Stimulated activated CD8-positive, alpha-beta memory T cell treated with anti-CD3 and anti-CD28 coated beads, Interleukin-15, amount 100 ng/mL, for 48 hours (primary cell): ENCODE measurements around the gene DOCK4.

Source experiments
- DNase-seq, 2 donors: peaks; one replicate each; pipeline ENCODE4 v3.0.0-alpha.2; 2020; ENCODE audit warnings: low read depth in 2 of 2

Gene DOCK4

DNA sequence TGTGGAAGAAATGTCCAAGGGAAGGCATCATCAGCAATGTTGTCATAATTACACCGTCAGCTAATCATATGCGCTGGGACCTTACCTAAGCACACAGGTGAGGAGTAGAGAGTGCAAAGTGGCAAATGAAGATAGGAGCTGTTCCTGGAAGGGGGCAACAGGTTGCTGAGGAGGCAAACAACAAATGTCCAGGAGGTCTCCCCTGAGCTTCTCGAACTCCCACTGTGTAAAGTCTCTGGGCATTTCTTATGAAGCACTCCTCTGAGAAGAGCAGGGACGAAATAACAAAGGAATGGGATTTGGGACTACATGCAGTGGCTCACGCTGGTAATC, 152.5 kb downstream of the DOCK4 start:
- DNase-seq: no peak

DNA sequence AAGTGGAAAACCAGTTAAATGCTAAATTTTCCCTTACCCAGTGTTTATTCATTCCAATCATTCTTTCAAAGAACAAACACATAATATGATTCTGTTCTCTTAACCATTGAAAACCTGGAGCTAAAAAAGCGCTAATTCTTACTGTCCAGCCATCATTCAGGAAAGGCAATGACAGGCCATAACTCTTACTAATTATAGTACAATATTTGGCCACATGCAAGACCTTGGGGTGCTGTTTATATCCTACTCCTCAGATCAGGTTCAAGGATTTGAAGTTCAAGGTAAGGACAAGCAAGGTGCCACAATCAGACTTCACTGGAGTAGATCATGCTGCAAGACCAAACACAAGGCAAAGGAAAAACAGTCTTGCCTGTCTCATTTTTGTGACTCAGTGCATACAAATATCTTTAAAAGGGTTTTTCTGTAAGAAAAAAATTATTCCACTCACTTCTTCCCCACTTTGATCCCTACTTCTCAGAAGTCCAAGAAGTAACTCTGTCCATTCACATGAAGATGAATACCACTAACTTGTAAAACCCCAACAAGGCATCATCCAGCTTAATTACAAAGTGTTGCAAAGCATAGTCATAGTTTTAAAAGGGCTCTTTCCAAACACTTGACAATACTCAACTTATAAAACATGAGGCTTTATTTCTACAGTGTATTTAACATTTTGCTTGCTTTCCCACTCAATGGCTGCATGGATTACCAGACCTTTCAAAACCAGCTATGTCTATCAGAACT, 153.0 kb downstream of the DOCK4 start:
- DNase-seq: no peak

DNA sequence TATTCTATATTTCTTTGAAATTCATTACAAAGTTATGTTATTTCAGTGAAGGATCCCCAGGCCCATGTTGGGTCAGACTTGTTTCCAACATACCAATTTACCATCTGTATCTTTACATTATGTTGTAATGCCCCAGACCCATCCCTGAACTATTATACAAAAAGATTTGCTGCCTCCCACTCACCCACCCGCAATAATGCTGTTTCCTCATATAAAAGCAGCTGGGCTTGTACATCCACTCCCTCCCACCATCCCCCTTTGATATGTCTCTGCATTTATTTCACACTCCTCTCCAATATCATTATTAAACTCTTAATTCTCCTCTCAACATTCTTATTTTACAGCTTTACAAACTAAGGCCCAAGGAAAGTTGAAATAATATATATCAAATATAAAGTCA, 153.7 kb downstream of the DOCK4 start:
- no peak for DNase-seq

DNA sequence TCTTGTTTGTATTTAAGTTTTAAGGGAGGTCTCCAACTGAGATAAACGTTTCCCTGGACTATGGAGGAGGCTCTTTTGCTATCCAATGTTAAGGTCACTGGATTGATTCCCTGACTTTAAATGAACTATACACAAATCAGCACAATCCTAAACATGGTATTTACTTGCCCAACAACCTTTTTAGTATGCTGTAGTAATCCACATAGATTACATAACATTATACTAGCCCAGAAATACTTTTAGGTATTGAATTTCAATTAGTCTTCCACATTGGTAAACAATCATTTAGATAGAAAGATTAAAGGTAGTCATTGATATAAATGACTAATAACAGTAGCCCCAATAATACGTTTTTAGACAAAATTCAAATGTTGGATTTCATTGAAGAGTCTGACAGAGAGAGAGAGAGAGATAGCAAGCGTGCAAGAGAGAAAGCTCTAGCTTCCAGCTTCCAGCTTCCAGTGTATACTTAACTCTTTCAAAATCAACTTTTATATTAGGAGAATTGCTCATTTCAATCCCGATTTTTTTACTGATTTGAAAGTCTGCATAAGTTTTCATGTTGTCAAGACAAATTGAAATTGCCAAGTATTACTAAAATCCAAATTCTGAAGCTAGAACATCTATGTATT, 155.8 kb downstream of the DOCK4 start:
- DNase-seq: no peak

DNA sequence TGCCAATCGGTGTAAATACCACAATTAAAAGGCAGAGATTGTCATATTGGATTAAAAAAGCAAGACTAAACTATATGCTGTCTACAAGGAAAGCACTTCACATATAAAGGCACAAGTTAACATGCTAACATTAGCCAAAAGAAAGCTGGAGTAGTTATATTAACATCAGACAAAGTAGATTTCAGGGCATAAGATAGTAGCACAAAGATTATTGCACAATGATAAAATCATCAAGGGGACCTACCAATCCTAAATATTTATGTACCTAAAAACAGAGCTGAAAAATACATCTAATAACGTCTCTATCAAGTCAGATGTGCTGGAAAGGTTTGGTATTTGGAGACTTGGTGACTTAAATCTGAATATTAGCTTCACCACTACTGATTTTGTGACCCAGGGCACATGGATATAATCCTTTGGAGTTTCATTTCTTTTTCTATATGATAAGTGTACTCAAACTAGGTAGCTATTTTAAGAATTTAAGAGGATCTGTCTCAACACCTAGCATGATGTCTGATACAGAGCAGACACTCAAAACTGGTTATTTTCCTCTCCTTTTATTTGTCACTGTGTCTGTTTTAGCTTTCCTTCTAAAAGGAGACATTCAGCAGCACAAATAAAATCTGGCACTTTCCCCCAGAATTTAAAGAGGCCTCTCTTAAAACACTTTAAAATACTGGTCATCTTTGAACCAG, 156.5 kb downstream of the DOCK4 start:
- DNase-seq: no peak

DNA sequence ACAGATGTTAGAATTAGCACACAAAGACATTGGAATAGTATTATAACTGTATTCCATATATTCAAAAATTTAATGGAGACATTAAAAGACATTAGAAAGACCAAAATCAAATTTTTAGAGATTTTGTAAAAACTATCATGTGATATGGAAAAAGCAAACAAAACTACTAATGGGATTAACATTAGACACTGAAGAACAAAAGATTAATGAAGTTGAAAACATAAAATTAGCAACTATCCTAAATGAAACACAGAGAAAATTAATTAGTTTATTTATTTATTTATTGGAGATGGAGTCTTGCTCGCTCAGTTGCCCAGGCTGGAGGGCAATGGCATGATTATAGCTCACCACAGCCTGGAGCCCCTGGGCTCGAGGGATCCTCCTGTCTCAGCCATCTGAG, 158.8 kb downstream of the DOCK4 start:
- DNase-seq: no peak

DNA sequence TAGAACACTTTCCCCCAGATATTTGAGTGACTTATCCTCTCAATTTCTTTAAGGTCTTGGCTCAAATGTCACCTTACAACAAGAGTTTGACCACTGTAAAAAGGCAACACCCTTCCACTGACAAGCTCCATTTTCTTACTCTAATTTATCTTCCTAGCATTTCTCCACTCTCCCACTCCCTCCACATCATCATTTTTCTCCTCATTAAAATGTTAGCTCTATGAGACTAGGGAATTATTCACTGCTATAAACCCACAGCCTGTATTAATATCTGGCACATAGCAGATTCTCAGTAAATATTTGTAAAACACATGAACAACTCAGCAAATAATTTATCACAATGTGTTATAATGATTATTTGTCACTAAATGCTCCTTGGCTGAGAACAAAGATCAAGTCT, 161.0 kb downstream of the DOCK4 start:
- no peak for DNase-seq

DNA sequence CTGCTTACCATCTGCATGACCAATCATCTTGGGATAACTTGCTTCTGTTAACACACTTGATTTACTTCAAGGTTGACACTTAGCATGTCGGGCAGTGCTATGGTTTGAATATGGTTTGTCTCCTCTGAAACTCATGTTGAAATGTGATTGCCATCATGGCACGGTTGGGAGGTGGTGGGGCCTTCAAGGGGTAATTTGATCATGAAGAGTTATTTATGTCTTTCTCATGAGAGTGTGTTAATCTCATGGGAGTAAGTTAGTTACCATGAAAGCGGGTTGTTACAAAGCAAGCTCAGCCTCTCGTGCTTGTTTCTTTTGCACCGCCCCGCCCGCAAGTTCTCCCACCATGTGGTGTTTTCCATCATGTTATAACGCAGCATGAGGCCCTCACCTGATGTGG, 163.6 kb downstream of the DOCK4 start:
- DNase-seq: no peak

DNA sequence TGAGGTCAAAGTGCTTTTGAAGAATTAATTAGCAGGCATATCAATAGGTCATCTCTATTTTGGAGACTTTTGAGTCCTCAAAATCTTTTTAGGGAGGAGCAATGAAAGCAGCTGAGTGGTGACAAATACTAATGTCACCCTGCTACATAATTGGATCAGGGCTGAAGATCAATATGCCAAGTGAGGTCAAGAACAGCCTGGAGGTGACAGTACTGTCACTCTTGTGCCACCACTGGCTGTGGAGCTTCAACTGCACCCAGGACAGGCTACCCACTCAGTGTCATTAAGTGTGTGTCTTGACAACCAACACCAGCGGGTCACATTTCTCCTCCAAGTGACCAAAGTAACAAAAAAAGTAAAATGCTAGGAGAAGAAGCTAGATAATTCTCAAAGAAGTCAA, 167.8 kb downstream of the DOCK4 start:
- DNase-seq: no peak

DNA sequence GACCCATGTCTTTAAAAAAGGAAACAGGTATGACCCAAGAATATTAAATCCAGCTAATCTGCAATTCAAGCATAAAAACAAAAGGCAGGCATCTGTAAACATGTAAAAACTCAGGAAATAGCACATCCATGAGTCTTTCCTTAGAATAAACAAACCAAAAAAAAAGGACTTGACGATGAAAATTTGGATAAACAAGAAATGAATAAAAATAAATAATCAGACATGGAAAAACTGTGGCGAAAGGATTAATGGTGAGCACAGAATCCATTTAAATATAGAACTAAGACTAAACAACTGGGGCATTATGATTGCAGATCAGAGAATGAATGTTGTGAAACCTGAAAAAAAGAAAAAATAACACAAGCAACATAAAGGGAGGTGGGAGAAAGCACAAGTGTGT, 170.1 kb downstream of the DOCK4 start:
- no peak for DNase-seq

DNA sequence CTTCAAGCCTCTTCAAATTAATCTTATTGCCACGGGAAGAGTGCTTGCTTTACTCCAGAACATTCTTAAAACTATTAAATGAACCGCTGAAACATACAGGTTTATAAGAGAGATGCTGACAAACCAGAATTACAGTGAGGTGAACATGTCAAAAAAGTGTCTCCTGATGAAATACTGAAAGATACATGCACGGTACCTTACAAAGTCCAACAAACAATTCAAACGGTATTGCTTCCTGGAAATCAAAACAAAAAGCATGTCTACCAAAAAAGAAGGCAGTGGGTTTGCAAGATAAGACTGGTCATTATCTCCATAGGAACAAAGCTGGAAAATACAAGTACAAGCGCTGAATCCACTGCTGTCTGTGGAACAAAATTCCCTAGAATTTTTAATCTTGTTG, 174.5 kb downstream of the DOCK4 start:
- DNase-seq: no peak

DNA sequence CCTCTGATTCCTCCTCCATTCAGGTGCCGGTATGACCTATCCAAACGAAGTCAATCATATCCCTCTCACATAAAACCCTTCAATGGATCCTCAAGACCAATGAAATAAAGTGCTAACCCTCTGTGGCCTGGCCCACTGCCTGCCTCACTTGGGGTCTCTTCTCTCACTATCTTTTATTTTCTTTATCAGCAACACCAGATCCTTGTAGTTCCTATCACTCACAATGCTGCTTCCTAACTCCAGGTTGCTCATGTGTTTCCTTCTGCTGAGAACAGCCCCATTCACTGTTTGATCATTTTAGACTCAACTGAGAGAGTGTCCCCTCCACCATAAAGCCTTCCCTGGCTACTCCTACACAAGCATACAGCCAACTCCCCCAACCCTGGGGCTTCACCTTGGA, 180.6 kb downstream of the DOCK4 start:
- no peak for DNase-seq

DNA sequence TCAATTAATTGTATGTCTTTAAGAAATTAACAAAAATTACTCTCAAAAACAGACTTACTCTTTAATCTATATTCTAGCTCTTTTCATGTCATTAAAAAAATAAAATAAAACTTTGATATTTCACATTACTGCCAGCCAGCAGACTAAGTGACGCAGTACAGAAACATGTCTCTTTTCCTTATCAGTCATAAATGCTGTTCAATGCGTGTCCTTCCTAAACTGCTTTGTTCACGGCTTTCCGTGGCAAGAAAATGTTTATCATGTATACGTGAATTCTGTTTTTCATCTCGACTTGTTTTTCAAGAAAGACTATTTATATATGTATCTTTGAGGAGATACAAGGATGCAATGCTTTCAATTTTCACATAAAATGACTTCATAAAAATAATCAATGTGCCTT, 182.4 kb downstream of the DOCK4 start:
- no peak for DNase-seq

DNA sequence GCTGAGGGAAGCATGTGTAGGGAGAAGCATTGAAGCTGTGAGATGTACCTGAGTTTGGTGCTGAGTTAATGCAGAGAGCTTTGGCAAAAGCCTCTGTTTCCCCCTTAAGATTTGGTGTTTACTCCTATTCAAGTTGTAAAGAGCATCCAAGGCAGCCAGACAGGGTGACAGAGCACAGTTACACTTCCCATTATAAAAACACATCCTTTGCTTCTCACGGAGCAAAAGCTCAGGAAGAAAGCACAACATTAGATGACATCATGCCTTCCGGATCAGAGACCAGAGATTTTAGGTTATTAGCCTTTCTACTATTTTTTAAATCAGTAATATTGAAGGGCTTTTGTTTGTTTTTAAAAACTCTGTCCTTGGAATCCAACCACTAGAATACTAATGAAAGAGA, 182.9 kb downstream of the DOCK4 start:
- DNase-seq: no peak

DNA sequence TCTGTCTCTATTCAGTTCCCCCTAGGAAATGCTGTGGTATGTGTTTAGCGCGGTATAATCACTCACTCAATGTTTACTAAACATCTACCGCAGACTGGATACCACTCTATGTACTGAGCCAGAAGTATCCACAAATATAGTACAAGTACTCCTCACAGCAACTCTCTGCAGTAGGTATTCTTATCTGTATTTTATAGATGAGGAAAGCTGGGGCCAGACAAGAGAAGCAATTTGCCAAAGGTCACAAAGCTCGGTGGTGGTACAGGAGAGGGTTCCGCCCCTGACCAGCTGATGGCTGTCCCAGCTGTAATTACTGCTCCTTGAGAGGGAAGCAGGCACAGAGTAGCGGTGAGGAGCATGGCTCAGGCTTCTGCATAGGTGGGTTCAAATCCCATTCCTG, 184.1 kb downstream of the DOCK4 start:
- DNase-seq: no peak

DNA sequence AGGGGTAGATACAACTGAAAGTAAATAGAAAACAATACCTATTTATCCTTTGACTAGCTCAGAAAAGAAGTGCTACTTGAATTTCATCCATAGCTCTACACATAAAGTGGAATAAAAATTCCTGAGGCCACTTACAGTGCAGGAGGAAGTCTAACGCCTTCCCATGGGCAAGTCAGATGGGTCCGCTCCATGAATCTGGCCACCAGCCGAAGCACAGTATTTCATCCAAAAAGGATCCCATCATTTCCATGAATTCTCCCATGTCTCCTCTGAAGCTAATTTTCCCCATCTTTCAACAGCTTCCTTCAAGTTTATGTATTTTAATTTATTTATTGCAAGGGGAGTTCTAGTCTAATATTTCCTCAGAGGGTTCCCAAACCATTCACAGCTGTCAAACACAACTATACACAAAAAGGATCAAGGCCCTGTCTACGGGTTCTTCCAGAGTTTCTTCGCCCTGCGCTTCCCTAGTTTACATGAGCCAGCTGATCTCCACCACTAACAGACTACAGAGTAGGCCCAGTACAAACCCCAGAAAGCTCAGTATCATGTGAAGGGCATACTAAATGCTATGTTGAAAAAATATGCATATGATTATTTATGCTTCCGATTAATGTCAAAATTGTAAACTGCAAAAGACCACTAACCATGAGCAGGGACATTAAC, 184.7 kb downstream of the DOCK4 start:
- DNase-seq: no peak

DNA sequence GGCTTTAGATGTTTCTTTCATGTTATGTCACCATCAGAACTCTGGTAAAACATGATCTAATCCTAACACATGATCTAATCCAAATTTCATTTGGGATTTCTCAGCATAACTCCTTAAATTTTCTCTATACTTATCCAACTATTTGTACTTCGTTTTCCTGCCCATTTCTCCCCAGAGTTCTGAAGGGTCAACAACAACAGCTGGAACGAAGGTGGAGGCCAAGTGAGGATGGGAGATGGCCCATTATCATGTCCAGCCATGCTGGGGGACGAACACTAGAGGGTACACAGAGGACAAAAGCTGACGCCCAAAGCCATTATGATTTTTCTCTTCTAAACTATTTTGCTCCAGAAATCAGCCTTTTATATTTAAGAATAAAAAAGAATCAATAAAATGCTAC, 185.4 kb downstream of the DOCK4 start:
- no peak for DNase-seq

DNA sequence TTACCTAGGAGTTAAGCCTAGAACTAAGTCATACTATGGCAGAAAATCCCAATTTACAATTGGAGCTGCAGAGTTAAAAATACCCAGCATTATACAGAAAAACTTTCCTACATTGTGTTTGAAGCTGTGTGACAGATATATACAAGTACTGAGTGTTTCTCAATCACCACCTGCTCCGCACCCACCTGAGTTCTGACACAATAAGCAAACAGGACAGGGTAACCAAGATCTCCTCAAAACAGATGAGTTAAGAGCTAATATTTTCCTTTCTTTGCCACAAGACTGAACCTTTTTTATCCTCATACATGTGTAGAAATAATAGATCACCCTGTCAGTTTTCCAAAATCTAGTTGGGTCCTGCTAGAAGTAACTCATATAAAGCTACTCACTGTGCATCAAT, 186.3 kb downstream of the DOCK4 start:
- DNase-seq: no peak

DNA sequence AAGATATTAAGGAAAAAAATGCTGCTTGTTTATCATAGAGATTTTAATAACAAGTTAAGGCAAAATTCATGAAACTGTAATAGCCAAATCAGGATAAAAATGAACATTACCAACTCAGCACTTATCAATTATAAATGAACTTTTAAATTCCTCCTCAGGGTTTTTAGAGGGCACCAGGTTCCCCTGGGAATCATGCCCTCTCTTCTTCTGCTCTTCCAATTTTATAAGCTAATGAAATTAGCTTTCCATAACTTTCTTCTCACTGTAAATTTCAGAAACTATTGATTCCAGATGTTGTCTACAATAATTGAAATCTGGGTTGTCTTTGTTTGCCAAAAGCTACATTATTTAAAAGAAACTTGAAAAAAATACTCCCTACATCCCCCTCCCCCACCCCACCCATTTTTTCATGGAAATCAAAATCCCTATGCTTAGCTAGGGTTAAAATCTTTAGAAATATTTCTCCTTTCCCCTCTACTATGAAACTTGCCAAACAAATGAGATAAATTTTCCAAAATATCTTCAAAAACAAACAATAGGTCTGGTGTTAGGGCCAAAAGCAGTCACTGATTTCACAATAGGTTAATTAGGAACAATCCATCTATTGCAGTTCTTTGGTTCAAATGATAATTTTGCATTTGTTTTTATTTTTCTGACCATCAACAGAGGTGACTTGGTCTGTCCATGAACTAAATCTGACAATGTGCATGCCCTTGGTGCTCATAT, 187.7 kb downstream of the DOCK4 start:
- DNase-seq: no peak

DNA sequence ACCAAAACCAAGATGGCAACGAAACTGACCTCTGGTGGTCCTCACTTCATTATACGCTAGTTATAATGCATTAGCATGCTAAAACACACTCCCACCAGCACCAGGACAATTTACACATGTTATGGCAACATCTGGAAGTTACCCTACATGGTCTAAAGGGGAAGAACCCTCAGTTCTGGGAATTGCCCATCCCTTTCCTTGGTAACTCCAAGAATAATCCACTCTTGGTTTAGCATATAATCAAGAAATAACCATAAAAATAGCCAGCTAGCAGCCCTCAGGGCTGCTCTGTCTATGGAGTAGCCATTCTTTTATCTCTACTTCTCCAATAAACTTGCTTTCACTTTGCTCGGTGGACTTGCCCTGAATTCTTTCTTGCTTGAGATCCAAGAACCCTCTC, 191.1 kb downstream of the DOCK4 start:
- DNase-seq: no peak

DNA sequence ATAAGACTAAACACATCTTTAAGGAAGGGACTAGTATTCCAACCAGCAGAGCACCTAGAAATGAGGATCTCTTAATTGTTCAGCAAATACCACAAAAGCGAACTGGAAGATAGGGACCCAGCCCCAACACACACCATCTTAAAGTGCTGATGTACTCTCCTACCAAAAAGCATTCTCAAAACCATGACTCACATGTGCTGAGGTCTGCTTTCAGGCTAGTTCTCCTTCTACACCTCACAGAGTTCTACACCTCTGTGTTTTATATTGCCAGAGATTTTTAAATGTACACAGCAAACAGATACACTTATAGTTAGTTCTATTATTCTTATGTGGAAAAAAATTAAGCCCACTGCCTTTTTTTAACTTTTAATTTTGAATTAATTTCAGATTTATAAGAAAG, 191.9 kb downstream of the DOCK4 start:
- DNase-seq: no peak

DNA sequence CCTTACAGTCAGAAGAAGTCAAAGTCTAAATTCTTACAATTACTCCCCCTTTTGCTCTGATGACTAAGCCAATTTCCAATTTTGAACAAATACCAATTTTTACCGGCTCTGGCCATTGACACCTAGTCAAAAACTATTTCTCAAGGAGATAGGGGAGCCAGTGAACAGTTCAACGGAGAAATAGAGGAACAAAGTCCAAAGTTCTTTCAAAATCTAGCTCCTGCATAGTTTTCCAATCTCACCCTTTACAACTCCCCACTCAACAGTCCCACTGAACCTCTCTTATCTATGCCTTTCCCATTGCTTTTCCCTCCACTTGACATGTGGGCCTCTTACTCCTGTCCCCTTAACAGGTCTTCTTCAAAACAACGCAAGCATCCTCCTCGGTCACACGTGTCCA, 192.9 kb downstream of the DOCK4 start:
- no peak for DNase-seq
